T47D (cell line): Measurements from ENCODE around the gene FAM193A.

Experiments used
- DNase-seq, 2 experiments: peaks; one replicate each; pipeline versions ENCODE4 v3.0.0 to v3.0.0-alpha.2; 2011 to 2012; ENCODE audit warnings: low read depth in 1 of 2, low spot score in 1 of 2
- JUND ChIP-seq: IDR thresholded peaks from 2 replicates; pipeline ENCODE4 v1.6.1; 2012; ENCODE audit warnings: low read depth
- in situ Hi-C: cut with HindIII; loops from 2 replicates; pipeline ENCODE4 v1.10.0; 2016; ENCODE audit warnings: low sequenced_read_pairs, low pct_unique_long_range_greater_than_20kb

The FAM193A gene

DNA sequence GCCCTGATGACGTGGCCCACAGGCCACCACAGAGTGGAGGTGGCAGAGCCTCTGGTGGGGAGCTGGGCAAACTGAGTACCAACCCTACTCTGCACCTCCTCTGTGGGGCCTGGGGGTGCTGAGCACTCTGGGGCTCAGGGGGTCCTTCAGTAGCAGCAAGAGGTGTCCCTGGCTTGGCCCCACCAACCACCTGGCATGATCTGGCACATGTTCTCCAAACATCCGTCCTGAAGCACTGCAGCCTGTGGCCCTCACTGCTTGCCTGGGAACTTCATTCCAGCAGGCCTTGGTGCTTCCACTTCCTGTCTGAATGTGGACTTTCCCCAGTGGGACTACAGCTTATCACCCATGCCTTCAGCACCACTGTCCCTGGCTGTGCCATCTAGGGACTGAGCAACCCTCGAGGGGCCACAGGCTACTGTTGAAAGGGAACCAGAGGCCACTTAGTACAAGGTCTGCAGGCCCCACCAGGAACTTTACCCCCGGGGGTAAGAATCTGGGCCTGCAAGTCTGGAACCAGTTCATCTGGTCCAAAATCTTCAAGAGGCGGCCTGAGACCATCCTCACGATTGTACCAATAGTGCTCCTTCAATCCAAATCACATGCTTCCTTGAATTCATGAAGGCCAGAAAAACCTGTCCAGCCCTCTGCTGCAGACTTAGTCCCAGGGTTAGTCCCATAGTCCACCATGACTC, 206.5 kb downstream of the FAM193A start:
- in situ Hi-C loops, result no loop called here
- no peak for TF ChIP-seq JUND
- peak; percentile 37 to 56 for DNase-seq

DNA sequence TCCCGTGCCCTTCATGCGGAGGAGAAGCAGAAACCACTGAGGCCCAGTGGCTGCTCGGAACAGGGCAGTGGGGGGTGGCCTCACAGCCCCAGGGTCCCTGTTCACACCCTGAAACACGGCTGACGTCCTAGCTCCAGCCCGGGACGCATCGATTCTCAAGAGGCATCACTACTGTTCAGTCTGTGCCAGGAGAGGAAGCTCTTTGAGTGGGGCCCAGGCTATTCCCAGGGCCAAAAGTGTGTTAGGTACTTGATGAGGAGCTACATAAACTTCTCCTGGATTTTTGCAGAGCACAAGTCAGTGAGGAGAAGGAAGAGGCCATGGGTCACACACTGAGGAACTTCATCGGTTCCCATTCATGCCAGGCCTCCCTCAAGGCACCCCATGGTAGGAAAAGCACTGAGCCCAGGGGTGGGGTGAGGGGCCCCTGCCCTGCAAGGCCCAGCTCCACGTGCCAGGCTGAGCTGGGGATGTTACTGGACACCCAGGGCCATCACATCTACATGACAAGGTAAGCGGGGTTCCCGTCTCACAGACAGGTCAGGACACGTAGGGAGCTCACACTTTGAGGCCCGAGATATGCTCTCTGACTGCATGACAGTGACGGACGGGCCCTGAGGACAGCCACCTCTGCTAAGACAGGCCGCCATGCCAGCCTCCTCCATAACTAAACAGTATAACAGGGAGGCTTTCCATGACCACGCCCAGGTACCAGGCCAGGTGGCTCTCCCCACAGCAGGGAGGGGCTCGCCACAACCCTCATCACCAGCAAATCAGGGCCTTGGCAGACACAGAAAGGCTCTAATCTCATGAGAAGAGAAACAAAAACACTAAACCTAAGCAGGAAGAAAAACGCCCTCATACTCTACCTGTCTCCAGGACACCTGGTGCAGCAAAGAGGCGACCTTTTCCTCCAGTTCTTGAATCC, 207.3 kb downstream of the FAM193A start:
- in situ Hi-C loops, result no loop called here
- DNase-seq, result no peak
- no peak for TF ChIP-seq JUND

DNA sequence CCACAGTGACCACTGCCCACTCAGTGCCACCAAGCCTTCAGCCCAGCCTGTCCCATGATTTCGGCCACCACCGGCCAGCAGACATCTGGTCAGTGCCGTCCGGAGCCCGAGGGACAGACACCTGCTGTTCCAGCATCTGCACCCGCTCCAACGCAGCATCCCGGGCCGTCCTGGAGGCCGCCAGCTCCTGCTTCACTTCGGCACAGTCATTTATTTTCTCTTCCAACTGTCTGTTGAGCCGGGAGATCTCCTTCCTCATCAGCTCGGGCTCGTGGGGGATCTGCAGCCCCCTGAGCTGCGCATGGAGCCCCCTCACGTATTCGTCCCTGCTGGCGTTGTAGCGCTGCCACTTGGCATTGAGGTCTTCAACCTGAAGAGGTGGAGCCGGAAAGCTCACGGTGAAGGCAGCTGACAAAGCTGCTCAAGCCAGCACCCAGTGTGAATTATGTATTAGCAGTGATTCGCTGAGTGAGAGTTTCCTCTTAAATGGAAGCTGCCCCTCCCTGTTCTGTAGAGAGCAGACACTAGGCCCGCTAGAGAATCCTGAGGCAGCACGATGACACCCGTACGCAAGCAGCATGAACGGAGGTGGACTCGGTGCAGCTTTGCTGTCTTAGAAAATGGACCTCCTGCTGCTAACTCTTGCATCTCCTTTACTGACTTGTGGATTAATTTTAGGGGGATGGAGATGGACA, 208.3 kb downstream of the FAM193A start:
- TF ChIP-seq JUND, result no peak
- DNase-seq, result no peak
- in situ Hi-C loops, result no loop called here

DNA sequence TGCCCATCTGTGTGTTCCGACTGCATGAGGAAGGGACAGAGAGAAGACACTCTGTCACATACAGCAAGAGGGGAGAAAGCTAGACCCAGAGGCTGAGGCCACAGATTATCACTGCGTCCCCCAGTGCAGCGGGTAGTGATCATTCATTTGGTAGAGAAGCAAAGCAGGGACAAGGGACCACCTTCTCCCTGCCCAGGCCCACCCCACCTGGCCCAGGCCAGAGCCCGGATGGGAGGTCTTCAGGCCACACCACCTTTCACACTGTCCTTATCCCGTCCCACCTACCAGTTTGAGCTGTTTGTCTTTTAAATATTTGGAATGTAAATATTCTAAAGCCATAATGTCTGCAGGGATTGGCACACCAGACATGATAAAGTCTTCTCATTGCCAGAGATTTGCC, 209.1 kb downstream of the FAM193A start:
- DNase-seq, result no peak
- in situ Hi-C loops, result no loop called here
- TF ChIP-seq JUND, result no peak

DNA sequence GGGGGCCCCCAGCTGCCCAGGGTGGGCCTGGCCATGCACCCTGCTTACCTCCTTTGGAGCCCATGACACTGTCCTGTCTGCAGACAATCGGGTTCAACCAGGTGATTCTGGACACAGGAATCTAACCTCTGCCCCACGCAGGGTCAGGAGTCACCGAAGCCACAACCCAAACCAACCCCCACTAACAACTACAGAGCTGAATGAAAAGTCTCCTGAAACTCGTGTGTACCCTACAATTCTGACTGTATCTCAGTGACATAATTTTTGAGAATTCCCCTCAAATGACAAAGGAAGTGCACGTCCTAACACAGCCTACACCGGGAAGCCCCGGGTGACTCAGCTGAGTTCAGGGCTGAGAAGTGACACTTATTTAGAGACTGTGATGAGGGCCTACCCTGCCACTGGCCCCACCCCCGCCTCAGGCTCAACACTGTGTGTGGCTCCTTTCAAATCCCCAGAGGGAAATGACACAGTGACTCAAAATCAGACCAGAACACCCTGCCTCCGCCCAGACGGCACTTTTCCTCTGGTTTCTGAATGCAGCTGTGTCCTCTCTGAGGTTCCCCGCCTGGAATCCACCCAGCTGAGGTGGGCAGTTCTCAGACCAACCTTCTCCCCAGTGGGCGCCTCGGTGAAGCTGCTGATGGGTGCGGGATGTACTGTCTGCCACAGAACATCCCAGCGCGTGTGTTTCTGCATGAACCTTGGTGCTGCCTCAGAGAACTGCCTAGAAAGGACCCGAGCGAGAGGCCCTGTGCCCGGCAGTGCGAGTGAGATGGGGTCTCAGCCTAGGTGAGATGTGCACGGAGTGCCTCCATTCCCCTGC, 209.7 kb downstream of the FAM193A start:
- TF ChIP-seq JUND, result no peak
- in situ Hi-C loops, result no loop called here
- DNase-seq, result no peak

DNA sequence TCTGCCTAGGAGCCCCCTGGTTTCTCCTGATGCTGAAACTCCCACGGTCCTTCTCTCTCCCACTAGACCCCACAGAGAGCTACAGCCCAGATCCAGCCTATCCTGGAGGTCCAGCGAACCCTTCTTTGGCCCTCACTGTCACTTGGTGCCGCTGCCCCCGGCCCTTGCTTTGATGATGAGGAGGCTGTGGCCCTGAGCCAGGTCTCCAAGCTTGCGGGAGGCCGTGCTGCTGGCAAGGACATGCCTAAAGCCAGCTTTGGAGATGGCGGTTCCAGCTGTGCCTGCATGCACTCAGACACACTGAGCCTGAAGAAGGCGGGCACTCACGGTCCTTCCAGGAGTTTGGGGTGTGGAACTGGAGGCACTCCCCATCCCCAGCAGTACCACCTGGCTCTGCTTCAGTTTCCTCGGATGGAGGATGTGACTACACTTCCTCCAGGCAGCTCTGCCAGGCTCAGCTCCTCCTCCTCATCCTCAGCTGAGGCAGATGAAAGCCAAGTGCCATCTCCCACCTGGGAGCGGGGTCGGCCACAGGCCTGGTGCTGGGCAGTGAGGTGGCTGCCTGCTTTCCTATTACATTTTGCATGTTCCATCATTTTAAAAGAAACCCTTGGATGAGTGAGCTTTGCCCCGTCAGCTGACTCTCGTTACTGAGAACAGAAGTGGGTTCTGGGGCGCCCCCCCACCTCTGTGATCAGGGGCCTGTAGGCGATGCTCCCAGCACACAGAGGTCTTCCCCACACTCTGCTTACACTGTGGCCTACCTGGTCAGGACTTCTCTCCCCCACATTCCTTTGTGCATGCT, 210.6 kb downstream of the FAM193A start:
- TF ChIP-seq JUND, result no peak
- no peak for DNase-seq
- in situ Hi-C loops, result no loop called here

DNA sequence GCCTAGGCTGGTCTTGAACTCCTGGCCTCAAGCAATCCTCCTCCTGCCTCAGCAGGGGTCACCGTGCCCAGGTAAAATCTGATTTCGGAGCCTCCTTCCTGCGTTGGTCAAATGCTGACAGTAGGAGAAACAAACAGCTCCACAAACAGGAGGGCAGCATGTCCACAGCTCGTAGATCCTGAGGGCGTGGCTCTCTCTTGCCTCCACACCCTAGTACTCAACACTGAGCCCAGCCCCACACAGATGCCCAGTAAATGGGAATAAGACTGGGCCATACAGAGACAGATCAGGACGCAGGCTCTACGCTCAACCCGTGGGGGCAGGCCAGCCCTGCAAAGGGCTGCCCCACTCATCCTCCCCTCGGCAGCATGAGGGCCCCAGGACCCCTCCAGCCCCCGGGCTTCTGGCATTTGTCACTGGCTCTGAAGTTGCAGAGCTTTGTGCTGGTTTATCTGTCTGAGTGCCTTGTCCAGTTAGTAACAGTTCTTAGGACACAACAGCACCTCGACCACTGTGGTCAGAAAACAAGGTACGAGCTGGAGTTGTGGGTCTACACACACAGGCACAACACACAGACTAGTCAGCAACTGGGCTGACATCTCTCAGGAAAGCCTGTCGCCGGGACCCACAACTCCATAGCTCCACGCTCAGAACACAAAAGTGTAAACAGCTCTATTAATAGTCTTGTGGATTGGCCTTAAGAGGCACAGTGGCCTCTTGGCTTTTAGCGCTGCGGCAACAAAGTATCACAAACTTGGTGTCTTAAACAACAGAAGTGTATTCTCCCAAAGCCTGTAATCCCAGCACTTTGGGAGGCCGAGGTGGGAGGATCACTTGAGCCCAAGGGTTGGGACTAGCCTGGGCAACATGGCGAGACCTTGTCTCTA, 214.5 kb downstream of the FAM193A start:
- in situ Hi-C loops, result no loop called here
- TF ChIP-seq JUND, result no peak
- no peak for DNase-seq

DNA sequence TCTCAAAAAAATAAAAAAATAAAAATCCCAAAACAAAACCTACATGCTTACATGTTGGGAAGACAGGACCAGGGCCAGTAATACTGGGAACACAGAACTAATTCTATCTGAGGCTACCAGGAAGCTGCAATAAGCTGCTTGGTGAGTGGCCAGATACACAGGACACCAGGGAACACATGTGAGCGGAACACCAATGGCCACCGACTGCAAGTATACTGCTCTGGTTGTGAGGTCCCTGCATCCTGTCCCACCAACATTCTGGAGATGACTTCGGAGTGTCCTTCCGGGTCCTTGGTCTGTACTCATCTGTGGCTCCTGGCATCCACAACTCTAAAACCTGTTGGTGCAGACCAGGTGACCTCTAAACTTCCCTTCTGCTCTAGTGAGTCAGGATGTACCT, 217.0 kb downstream of the FAM193A start:
- DNase-seq, result peak; percentile 39 to 50
- no peak for TF ChIP-seq JUND
- in situ Hi-C loops, result no loop called here

DNA sequence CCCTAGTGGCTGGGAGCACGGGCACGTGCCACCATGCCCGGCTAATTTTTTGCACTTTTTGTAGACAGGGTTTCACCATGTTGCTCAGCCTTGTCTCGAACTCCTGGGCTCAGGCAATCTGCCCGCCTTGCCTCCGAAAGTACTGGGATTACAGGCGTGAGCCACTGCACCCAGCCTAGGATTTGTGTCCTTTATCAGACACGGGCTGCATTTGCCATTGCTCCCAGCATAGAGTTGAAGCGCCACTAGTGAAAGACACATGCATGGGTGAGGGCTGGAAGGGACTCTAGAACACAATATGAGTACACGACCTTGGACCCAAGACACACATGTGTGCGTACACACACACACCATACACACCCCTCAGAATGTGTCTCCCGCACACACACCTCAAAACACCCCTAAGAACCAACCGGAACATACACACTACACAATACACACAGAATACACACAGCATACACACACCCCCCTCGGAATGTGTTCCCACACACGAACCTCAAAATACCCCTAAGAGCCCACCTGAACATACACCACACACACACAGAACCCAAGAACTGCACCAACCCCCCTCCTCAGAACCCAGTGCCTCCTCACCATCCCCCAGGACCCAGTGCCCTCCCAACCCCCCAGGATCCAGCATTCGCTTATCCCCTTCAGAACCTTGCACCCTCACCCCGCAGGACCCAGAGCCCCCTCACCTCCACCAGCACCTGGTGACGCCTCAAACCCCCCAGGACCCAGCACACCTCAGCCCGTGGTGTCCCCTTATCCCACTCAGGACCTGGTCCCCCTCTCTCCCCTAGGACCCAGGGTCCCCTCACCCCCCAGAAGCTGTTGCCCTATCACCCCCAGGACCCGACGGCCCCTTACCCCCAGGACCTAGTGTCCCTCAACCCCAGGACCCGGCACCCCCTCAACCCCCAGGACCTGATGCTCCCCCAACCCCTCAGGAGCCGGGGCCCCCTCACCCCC, 218.7 kb downstream of the FAM193A start:
- in situ Hi-C loops, result no loop called here
- no peak for DNase-seq
- no peak for TF ChIP-seq JUND
